Globus pallidus (tissue), 1 donor: ENCODE results near the gene SEMA6A.

Experiments
- DNase-seq: peaks from one replicate; pipeline ENCODE4 v3.0.0-alpha.2; 2015; ENCODE audit warnings: low spot score

The SEMA6A gene

DNA sequence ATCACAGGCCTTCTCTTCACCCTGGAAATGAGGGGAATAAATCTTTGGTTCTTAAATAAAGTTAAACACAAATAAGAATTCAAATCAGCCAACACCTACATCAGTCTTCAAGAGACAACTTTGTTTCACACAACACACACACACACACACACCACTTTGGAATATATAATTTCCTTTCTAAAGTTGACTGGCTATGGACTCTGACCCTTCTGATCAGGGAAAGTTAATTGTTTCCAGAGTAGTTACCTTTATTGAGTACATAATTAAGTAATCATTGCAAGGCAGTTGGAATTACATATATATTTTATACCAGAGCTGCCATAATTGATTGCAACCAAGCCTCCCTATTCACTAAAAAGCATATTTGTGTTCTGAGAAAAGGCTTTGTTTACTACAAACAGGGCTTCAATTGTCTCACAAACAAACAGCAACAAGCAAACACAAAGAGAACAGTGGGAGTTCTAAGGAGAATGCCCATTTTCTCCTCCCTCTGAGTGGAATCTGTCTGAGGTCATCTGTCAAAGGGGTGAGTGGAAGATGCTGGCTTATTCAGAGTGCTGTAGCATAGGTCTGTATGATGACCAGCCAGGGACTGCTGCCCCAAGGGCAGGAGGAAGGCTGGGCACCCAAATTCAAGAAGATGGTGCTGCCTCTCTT lies 136.6 kb downstream of the SEMA6A start:
- DNase-seq: peak; percentile 90

DNA sequence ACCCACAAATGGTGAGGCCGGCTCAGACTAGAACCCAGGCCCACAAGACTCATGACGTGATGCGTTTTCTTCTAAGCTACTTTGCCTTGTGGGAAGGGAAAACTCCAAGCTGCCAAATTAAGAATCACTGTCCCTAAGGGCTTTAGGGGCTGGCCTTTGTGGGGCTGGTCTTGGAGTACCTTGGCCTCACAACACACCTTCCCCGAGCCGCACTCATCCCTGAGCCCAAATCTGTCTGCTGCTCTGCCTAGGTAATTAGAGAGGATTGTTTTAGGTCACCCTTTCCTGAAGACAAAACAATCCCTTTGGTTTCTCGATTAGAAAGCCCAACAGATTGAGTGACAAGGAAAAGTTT lies 137.3 kb downstream of the SEMA6A start:
- DNase-seq: no peak

- DNase-seq: no peak
Observed at GRCh38 chr5:116436674-116437350, 137.8 kb downstream of the SEMA6A start.

DNA sequence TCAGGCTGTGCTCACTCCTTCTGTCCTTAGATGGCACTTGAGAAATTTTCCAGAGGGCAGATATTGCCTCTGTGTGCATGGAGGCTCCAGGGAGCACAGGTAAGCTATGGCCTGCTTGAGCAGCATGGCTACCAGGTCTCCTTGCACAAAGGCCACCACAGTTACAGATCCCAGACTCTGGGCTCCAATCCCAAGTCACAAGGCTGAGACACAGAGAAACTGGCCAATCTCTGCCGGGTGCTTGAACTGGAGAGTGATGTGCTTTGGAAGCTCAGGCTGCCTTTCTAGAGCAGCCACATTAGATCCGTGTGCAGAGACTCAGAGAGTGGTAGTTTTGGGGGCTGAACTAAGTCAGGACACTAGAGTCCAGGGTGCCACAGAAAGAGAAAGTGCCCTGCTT lies 145.7 kb downstream of the SEMA6A start:
- peak; percentile 76 for DNase-seq

DNA sequence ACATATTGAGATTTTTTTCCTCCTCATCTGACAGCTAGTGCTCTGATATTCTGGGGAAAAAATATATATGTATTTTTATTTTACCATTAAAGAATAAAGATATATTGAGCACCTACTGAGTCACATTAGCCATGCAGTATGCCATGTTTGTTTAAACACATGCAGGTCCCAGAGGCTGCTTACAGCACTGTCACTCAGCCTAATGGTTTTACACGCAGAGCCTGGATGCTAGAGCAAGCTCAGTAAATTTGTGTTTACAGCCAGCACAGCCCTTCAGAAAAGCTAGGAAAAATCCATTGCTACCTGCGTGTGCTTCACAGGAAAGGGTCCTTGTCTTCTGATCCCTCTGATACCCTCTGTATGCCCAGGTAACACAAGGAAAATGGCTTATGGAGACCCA lies 146.2 kb downstream of the SEMA6A start:
- no peak for DNase-seq

DNA sequence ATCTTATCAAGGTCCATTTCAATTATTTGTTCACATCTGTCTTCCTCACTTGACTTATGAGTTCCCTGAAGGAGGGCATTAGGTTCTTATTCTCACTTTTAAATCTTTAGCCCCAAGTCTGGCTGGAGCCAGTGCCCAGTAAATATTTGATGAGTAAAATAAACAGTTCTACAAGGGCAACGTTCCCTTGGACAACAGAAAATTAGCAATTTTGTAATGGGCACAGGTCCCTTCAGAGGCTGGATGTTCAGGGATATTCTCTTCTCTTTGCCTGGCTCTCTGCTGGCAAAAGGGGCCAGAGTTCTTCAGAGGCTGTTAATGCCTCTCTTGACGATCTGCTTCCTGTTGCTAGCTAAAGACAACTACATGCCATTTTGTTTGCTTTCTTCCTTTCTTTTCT lies 149.7 kb downstream of the SEMA6A start:
- DNase-seq: no peak

DNA sequence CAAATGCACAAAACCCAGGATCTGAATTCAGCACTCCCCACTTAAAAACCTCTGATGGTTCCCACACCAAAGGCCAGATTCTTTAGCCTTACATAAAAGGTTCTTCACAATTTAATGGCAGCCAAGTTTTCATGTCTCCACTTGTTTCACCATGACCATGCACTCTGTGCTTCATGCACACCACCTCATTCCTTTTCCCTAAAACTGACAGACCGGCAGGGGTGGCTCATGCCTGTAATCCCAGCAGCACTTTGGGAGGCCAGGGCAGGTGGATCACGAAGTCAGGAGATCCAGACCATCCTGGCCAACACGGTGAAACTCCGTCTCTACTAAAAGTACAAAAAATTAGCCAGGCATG lies 150.4 kb downstream of the SEMA6A start:
- DNase-seq: no peak

- DNase-seq: no peak
Observed at GRCh38 chr5:116423587-116424257, 150.9 kb downstream of the SEMA6A start.

- DNase-seq: no peak
Observed at GRCh38 chr5:116423141-116423540, 151.5 kb downstream of the SEMA6A start.

GRCh38 chr5:116421080-116421629 lies 153.5 kb downstream of the SEMA6A start:
- DNase-seq: no peak

- DNase-seq: no peak
Observed at GRCh38 chr5:116420540-116420939, 154.1 kb downstream of the SEMA6A start.

- no peak for DNase-seq
Observed at GRCh38 chr5:116419258-116419657, 155.4 kb downstream of the SEMA6A start.

- DNase-seq: no peak
Observed at GRCh38 chr5:116418774-116419173, 155.8 kb downstream of the SEMA6A start.

GRCh38 chr5:116418016-116418415 lies 156.6 kb downstream of the SEMA6A start:
- no peak for DNase-seq

DNA sequence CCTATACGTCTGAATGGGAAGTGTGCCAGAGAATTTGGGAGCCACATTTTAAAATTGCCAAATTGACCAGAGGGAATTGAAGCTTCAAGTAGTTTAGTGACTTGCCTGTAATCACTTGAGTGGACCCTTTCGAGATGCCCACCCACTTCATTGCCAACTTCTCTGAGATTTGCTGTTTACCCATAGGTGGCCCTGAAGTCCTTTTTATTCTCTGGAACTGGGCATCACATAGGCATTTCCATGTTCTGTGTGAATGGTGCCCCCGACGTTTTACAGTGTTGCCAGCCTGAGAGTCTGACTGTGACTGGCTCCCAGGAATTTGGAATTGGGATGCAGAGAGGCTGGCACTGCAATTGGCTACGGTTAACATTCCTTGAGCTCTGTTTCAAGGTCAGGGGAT lies 158.6 kb downstream of the SEMA6A start:
- DNase-seq: no peak

- DNase-seq: no peak
Observed at GRCh38 chr5:116415182-116415581, 159.4 kb downstream of the SEMA6A start.

DNA sequence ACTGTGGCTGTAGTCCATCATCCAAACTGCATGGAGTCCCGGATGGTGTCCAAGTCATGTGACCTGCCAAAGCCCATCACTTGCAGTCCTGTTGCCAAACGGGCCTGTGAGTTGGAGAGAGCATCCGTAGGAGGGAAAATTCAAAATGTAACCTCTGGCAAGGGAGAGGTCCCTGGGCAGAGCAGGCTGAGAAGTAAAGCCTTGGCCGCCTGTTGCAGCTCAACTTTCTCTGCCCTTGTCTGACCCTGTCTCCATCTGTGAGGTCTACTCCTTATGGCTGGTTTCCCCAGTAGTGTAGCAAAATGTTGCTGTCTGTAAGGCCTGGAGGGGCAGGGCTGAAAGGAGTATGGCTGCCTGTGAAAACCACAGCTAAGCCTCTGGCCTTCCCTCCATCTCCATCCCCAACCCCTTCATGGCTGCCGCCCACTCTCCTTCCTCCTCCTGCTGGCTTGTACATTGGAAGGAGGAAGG lies 163.5 kb downstream of the SEMA6A start:
- peak; percentile 53 for DNase-seq

GRCh38 chr5:116410336-116410890 lies 164.2 kb downstream of the SEMA6A start:
- DNase-seq: no peak

- no peak for DNase-seq
Observed at GRCh38 chr5:116409591-116410296, 164.9 kb downstream of the SEMA6A start.

DNA sequence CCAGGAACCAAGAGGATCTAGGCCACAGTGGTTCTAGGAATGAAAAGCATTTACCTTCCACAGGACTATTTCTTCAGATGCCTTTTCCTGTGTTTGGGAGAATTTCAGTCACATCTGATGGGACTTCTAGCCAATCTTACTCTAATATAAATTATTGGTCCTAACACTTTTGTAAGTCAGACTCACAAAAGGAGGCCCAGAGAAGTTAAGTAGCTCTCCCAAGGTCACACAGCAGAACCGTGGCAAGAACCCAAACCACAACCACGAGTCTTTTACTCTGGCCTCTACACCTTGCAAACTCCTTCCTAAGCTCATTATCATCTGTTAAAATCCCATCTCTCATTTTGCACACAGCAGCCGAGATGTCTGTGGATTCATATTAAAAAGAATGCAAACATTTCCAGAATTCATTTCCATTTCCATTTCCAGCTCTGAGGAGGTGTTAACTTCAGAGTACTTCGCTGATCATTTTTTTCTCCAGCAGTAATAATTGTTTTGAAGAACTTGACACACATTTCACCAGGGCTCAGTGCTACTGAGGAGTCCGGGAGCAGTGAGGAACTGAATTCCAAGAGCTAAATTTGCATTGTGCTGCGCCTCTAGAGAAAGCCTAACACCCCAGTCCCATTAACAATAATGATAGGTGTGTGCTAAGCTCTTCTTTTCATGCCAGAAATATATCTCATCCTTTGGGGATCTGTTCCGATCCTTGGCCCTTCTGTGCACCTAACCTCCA lies 168.1 kb downstream of the SEMA6A start:
- DNase-seq: no peak

DNA sequence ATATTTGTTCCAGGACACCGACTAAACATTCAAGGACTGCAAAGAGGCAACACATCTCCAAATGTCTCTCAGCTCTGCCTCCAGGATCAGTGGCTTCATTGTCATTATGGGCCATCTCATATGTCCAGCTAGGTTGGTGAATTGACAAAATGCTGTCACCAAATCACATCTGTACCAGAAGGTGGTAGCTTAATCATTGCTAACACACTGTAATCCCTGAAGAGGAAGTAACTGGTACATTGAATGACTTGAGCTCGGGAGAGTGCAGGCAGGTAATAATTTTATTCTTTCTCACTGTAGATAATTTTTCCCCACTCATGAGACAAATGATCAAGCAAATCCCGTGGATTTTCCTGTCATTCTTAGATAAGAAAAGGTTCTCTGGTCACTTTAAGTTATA lies 169.8 kb downstream of the SEMA6A start:
- no peak for DNase-seq
